Keratinocyte (primary cell): ENCODE measurements around the gene TMEM119. TPM values are rescaled to one million over a fixed set of nuclear protein-coding genes. Genes with fewer than 3 reads are reported as not detected.

Experiments
- DNase-seq: peaks from one replicate; pipeline ENCODE4 v3.0.0-alpha.2; 2011; ENCODE audit warnings: low read depth, missing footprints, low spot score
- FAIRE-seq: peaks from 2 replicates; lab custom pipeline; 2011; peaks lifted over from hg19 to GRCh38; lab: Jason Lieb, UNC
- H2AFZ ChIP-seq: 2 replicates; pipeline ENCODE4 v1.6.0; 2012; ENCODE audit warnings: low read length, control low read depth, inconsistent platforms; ENCODE audit not compliant: control insufficient read depth
- H3K27ac ChIP-seq: 2 replicates; pipeline ENCODE4 v1.5.1; 2011; ENCODE audit warnings: low read length; ENCODE audit not compliant: control insufficient read depth, insufficient read depth
- H3K27me3 ChIP-seq: 3 replicates; pipeline ENCODE4 v1.6.0; 2011; ENCODE audit warnings: low read length; ENCODE audit not compliant: control insufficient read depth, insufficient read depth; ENCODE audit errors: extremely low read depth
- H3K36me3 ChIP-seq, 2 experiments: 2 replicates in 1 of 2; 3 replicates in 1 of 2; pipeline ENCODE4 v1.5.1; 2011; ENCODE audit warnings: low read length in 2 of 2, mild to moderate bottlenecking in 1 of 2; ENCODE audit not compliant: control insufficient read depth in 2 of 2, insufficient read depth in 2 of 2; ENCODE audit errors: extremely low read depth in 1 of 2
- H3K4me1 ChIP-seq: 3 replicates; pipeline ENCODE4 v1.5.1; 2011; ENCODE audit warnings: low read length; ENCODE audit not compliant: control insufficient read depth, insufficient read depth; ENCODE audit errors: extremely low read depth
- H3K4me2 ChIP-seq: 3 replicates; pipeline ENCODE4 v1.6.0; 2011; ENCODE audit warnings: low read depth, low read length; ENCODE audit not compliant: control insufficient read depth, insufficient read depth; ENCODE audit errors: extremely low read depth
- H3K4me3 ChIP-seq, 3 experiments: fragments of 200-600 bp in 1 of 3; sonication (generic) in 1 of 3; 2 replicates in 2 of 3; 3 replicates in 1 of 3; pipeline ENCODE4 v1.5.1; 2011 to 2016; ENCODE audit warnings: low read length in 3 of 3, mild to moderate bottlenecking in 3 of 3, control low read depth in 2 of 3, inconsistent platforms in 1 of 3, low read depth in 1 of 3, mixed read lengths in 1 of 3, mixed run types in 1 of 3, moderate library complexity in 1 of 3; ENCODE audit not compliant: control insufficient read depth in 2 of 3, insufficient read depth in 2 of 3; ENCODE audit errors: extremely low read depth in 1 of 3
- H3K79me2 ChIP-seq: 2 replicates; pipeline ENCODE4 v1.6.0; 2012; ENCODE audit warnings: low read length; ENCODE audit not compliant: control insufficient read depth, insufficient read depth
- H3K9ac ChIP-seq: 3 replicates; pipeline ENCODE4 v1.6.0; 2011; ENCODE audit warnings: low read length; ENCODE audit not compliant: control insufficient read depth, insufficient read depth; ENCODE audit errors: extremely low read depth
- H3K9me1 ChIP-seq: 3 replicates; pipeline ENCODE4 v1.6.0; 2011; ENCODE audit warnings: low read length; ENCODE audit not compliant: control insufficient read depth, insufficient read depth; ENCODE audit errors: extremely low read depth
- H3K9me3 ChIP-seq: 2 replicates; pipeline ENCODE4 v1.5.1; 2012; ENCODE audit warnings: low read depth, low read length; ENCODE audit not compliant: control insufficient read depth
- H4K20me1 ChIP-seq: 3 replicates; pipeline ENCODE4 v1.6.0; 2011; ENCODE audit warnings: low read length; ENCODE audit not compliant: control insufficient read depth, insufficient read depth; ENCODE audit errors: extremely low read depth
- EZH2 ChIP-seq: IDR thresholded peaks from one replicate; pipeline ENCODE4 v1.6.1; 2012; ENCODE audit warnings: inconsistent platforms, mild to moderate bottlenecking, low read length, moderate library complexity
- dilution Hi-C: fragments of 300-500 bp; cut with MboI; formaldehyde crosslinking; loops from one replicate; pipeline ENCODE4 v1.7.0; 2020; ENCODE audit warnings: low sequenced_read_pairs; ENCODE audit not compliant: extremely low pct_ligation_motif_present
- polyA plus RNA-seq, 5 experiments: library from polyadenylated mRNA; depleted of rRNA in 3 of 5; stranded (reverse) in 3 of 5; stranded (forward) in 1 of 5; unstranded in 1 of 5; fragments of >200 nt; gene quantifications; 1 replicate in 1 of 5; 2 replicates in 3 of 5; 3 replicates in 1 of 5; pipeline versions ENCODE4 v1.2.1 to v1.2.3, GENCODE V29; 2011 to 2012; ENCODE audit warnings: missing spikeins in 2 of 5, low read depth in 1 of 5, low replicate concordance in 1 of 5
- TF ChIP-seq, protein P1 (sequence below), 3 experiments: IDR thresholded peaks in 1 of 3; conservative IDR thresholded peaks in 1 of 3; optimal IDR thresholded peaks in 1 of 3; 2 replicates in 2 of 3; 3 replicates in 1 of 3; pipeline versions ENCODE3 to v1.5.1; 2011; ENCODE audit warnings: low read length in 3 of 3, mild to moderate bottlenecking in 3 of 3, moderate library complexity in 2 of 3, control low read depth in 1 of 3, inconsistent platforms in 1 of 3; ENCODE audit not compliant: insufficient read depth in 2 of 3; ENCODE audit errors: extremely low read depth in 1 of 3

Gene TMEM119
- polyA plus RNA-seq, 1 donor (not counting 4 experiments of a cell fraction or from before 2014, with no cell fraction given): not detected

DNA sequence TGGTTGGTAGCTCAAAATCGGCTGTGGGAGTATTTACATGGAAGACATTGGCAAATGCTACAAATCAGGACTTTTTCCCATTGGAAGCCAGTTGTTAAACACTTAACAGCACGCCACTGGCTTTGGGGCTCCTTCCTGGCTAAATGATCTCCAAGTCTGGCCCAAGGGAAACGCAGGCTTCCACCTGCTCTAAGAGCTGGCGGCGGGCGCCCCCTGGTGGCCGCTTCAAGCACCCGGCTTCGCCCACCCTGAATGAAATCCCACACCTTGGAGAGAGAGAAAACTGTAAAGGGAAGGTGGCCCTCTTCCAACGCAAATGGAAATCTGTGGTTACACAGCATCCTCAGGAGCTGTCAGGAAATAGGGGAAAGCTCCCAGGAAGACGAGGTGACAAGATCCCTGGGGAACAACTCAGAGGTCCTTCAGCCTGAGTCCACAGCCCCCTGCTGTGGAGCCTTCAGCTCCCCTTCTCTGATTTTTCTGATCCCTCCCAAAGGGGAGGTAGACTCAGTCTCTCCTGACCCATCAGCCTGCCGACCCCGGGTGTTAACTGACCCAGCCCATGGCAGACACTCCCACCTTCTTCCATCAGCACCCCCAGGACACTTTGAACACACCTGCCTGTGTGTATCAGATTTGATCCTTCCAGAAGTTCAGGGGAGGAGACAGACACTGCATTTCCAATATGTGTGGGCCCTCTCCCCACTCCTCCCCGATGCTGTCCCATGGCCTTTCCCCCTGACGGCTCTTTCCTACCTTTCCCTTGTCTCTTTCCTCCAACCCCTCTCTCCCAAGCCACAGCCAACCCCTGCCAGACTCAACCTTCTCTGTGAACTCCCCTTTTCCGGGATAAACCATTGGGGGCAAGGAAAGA lies 20.4 kb upstream of the TMEM119 start:
- peaks cover 2% of the 10 kb centered on the region for H3K9me3 ChIP-seq
- no peaks in the 10 kb centered on the region for H3K36me3 ChIP-seq
- DNase-seq (peak; percentile 53), FAIRE-seq (no peak)
- H3K4me3 ChIP-seq: no peak overlapping the region
- H4K20me1 ChIP-seq: no peaks in the 10 kb centered on the region
- no peak overlapping the region for H3K27ac ChIP-seq
- H3K27me3 ChIP-seq: peaks cover 6% of the 10 kb centered on the region
- peaks cover 2% of the 10 kb centered on the region for H3K4me1 ChIP-seq
- peak overlapping the region; percentile 9 for H3K9ac ChIP-seq
- H3K79me2 ChIP-seq: no peaks in the 10 kb centered on the region
- dilution Hi-C loops: no loop called here
- TF ChIP-seq EZH2: no peak
- TF ChIP-seq, protein P1, sequence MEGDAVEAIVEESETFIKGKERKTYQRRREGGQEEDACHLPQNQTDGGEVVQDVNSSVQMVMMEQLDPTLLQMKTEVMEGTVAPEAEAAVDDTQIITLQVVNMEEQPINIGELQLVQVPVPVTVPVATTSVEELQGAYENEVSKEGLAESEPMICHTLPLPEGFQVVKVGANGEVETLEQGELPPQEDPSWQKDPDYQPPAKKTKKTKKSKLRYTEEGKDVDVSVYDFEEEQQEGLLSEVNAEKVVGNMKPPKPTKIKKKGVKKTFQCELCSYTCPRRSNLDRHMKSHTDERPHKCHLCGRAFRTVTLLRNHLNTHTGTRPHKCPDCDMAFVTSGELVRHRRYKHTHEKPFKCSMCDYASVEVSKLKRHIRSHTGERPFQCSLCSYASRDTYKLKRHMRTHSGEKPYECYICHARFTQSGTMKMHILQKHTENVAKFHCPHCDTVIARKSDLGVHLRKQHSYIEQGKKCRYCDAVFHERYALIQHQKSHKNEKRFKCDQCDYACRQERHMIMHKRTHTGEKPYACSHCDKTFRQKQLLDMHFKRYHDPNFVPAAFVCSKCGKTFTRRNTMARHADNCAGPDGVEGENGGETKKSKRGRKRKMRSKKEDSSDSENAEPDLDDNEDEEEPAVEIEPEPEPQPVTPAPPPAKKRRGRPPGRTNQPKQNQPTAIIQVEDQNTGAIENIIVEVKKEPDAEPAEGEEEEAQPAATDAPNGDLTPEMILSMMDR (optimal IDR thresholded peaks at IDR 0.05 in 1 of 3, IDR thresholded peaks at IDR 0.05 in 1 of 3, conservative IDR thresholded peaks at IDR 0.05 in 1 of 3; ENCODE audit: extremely low read depth in 1 of 3, insufficient read depth in 2 of 3, low read length in 3 of 3): peak; percentile 77 to 97 (median 91)
- no peak overlapping the region for H3K4me2 ChIP-seq
- no peaks in the 10 kb centered on the region for H3K9me1 ChIP-seq
- H2AFZ ChIP-seq: no peak overlapping the region

DNA sequence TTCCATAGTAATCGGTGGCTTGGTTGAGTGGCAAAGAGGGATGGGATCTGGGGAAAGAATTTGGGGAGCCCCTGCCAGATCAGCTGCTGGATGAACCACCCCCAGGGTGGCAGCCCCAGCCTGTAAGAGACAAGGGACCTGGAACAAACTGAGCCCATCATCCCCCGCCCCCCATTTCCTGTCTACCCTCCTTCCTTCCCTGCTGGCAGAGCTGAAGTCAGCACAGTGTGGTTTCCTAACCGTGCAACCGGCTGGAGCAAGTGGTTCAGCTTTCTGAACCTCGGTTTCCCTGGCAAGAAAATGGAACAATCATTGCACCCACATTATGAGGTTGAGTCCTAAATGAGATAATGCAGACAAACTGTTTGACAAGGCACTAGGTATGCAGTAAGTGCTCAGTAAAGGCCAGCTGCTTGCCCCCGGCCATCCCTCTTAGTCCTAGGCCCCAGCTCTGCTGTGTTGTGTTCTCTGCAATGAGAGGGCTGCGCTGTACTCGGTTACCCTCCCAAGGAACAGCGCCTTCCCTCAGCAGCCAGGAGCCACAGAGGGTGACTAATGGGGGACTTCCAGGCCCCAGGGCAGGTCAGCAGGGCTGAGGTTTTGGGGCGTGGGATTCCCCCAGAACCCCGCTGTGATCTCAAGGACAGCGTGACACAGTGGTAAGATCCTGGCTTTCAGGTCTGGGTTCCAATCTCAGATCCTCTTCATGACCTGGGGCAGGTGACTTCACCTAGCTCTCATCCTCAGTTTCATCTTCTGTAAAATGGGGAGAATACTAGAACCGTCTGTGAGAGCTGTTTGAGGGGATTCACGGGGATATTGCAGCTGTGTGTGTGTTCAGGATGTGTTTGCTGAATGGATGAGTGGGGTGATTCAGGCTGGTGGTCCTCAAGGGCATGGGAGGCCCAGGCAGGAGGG lies 19.3 kb upstream of the TMEM119 start:
- no peaks in the 10 kb centered on the region for H3K36me3 ChIP-seq
- no peak overlapping the region for H3K27ac ChIP-seq
- H4K20me1 ChIP-seq: no peaks in the 10 kb centered on the region
- DNase-seq (no peak), FAIRE-seq (no peak)
- peaks cover 6% of the 10 kb centered on the region for H3K27me3 ChIP-seq
- peaks cover 2% of the 10 kb centered on the region for H3K9me3 ChIP-seq
- H3K4me2 ChIP-seq: no peak overlapping the region
- dilution Hi-C loops: no loop called here
- TF ChIP-seq, protein P1 (optimal IDR thresholded peaks at IDR 0.05 in 1 of 3, IDR thresholded peaks at IDR 0.05 in 1 of 3, conservative IDR thresholded peaks at IDR 0.05 in 1 of 3; ENCODE audit: extremely low read depth in 1 of 3, insufficient read depth in 2 of 3, low read length in 3 of 3): no peak
- TF ChIP-seq EZH2: no peak
- H3K4me3 ChIP-seq: no peak overlapping the region
- peaks cover 4% of the 10 kb centered on the region for H3K4me1 ChIP-seq
- H3K9me1 ChIP-seq: no peaks in the 10 kb centered on the region
- no peak overlapping the region for H2AFZ ChIP-seq
- H3K9ac ChIP-seq: no peak overlapping the region
- no peaks in the 10 kb centered on the region for H3K79me2 ChIP-seq
